ENCODE results near the gene ASIC2.

ASIC2 gene

DNA sequence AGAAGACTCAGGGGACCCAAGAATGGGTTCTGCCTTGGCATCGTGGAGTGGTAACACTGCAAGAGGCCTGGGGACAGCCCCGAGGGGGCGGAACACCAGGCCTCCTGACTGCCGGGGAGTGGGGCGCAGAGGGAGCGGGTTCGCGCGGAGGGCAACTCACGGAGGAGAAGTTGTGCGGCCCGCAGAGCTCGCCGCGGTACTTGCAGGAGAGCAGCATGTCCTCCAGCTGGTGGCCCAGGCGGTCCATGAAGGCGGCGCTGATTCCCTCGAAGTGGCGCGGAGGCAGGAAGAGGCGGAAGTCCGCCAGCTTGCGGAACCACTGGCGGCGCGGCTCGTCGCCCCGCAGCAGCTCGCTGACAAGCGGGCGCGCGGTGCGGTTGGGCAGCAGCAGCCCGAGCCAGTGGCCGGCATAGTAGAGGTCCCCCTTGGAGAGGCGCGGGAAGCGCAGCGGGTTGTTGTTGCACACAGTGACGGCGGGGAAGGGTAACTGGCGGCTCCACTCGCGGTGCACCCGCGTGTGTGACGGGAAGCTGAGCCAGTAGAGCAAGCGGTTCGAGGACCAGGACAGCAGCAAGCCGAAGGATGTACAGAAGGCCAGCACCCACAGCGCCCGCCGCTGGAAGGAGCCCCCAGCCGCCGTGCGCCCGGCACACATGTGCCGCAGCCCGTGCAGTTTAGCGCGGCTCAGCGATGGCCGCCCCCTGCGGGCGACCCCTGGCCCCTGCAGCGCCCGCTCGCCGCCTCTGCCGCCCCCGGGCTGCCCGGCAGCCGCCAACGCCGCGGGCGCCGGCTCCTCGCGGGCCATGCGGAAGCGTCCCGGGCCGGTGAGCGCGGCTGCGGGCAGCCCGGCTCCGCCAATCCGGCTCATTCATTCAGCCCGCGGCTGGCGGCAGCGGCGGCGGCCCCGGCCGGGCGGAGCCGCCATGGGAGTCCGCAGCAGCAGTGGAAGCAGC, 1.6 kb downstream of the ASIC2 start:
- H3K4me3 ChIP-seq (ENCODE audit: control insufficient read depth, low read depth, low read length), result peak overlapping the region; percentile 23
- no peak for TF ChIP-seq CTCF (conservative IDR thresholded peaks at IDR 0.05; ENCODE audit: control insufficient read depth, insufficient read depth, low read depth, low read length)
- peak; percentile 28 for DNase-seq (ENCODE audit: low read depth)

DNA sequence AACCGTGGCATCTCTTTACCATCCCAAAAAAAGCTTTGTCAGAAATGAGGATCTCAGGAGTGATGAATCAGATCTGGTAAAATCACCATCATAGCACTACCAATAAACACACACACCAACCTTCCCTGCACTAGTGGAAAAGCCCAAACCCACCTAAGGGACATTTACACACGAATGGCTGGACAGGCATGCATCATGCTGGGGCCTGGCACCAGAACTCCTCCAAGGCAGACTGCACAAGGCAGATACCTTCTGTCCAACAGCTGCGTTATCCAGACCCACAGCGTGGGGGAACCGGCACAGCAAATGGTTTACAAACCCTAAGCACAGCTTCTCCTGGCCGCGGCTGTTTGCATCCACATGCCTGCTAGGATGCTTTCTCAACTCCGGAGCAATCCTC, 2.8 kb downstream of the ASIC2 start:
- H3K4me3 ChIP-seq (ENCODE audit: control insufficient read depth, low read depth, low read length), result no peak overlapping the region
- DNase-seq (ENCODE audit: low read depth), result no peak
- no peak for TF ChIP-seq CTCF (conservative IDR thresholded peaks at IDR 0.05; ENCODE audit: control insufficient read depth, insufficient read depth, low read depth, low read length)

GRCh38 chr17:33288954-33289353, 4.1 kb downstream of the ASIC2 start:
- no peak overlapping the region for H3K4me3 ChIP-seq (ENCODE audit: control insufficient read depth, low read depth, low read length)
- no peak for TF ChIP-seq CTCF (conservative IDR thresholded peaks at IDR 0.05; ENCODE audit: control insufficient read depth, insufficient read depth, low read depth, low read length)
- no peak for DNase-seq (ENCODE audit: low read depth)

- no peak for DNase-seq (ENCODE audit: low read depth)
- no peak for TF ChIP-seq CTCF (conservative IDR thresholded peaks at IDR 0.05; ENCODE audit: control insufficient read depth, insufficient read depth, low read depth, low read length)
These were observed 5.9 kb downstream of the ASIC2 start for GRCh38 chr17:33287096-33287725.

GRCh38 chr17:33285413-33285812, 7.7 kb downstream of the ASIC2 start:
- DNase-seq (ENCODE audit: low read depth), result no peak
- H3K4me3 ChIP-seq (ENCODE audit: control insufficient read depth, low read depth, low read length), result no peak overlapping the region
- no peak for TF ChIP-seq CTCF (conservative IDR thresholded peaks at IDR 0.05; ENCODE audit: control insufficient read depth, insufficient read depth, low read depth, low read length)

More at GRCh38 chr17:33287096-33287725, 5.9 kb downstream of the ASIC2 start:
- H3K4me3 ChIP-seq (ENCODE audit: control insufficient read depth, low read depth, low read length), result no peak overlapping the region

DNA sequence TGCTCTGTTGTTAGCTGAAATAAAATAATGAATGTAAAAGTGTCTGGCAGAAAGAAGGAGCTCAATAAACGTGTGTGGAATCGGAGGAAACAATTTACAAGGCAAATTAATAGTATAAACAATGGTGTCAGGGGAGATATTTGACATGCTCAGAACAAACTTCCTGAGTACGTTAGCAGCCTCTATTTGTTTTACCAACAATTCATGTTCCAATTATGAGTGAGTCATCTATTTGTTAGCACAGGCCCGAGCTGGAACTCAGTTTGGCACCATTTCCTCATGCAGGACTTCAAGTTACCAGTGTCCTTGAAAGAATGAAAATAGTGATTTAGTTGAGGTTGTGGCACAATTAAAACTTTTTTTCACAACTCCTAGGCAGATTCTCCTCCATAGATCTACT, 9.1 kb downstream of the ASIC2 start:
- DNase-seq (ENCODE audit: low read depth), result peak; percentile 90
- no peak overlapping the region for H3K4me3 ChIP-seq (ENCODE audit: control insufficient read depth, low read depth, low read length)

More for the DNA sequence above, 9.1 kb downstream of the ASIC2 start:
- no peak for TF ChIP-seq CTCF (conservative IDR thresholded peaks at IDR 0.05; ENCODE audit: control insufficient read depth, insufficient read depth, low read depth, low read length)

Data from fibroblast of mammary gland (primary cell).